Breast epithelium (tissue), 4 donors: ENCODE measurements around the gene TEC. TPM values are rescaled to one million over a fixed set of nuclear protein-coding genes. Genes with fewer than 3 reads are reported as not detected.
A peak's percentile ranks its signal among the peaks of the same experiment; 100 is the strongest.
"Not testable (repeated sequence)": the region's sequence is repeated elsewhere in the genome, so short reads cannot be mapped to it uniquely, and the experiment has no call there.

Experiments used
- DNase-seq, 2 donors: peaks; one replicate each; pipeline ENCODE4 v3.0.0-alpha.2; 2019; ENCODE audit warnings: low spot score in 2 of 2
- H3K27ac ChIP-seq, 2 donors: fragments of 200-600 bp; sonication (generic) in 1 of 2; one replicate each; pipeline ENCODE4 v1.5.1; 2016 to 2019; ENCODE audit warnings: mild to moderate bottlenecking in 1 of 2
- H3K27me3 ChIP-seq, 2 donors: fragments of 200-600 bp; sonication (generic) in 1 of 2; one replicate each; pipeline versions ENCODE4 v1.5.1 to v1.6.0; 2017 to 2019; ENCODE audit warnings: control low read depth in 1 of 2, mild to moderate bottlenecking in 1 of 2
- H3K36me3 ChIP-seq: fragments of 200-600 bp; one replicate; pipeline ENCODE4 v1.5.1; 2019
- H3K4me1 ChIP-seq, 2 donors: fragments of 200-600 bp; sonication (generic); one replicate each; pipeline ENCODE4 v1.5.1; 2016 to 2019; ENCODE audit warnings: control low read depth in 1 of 2
- H3K4me3 ChIP-seq, 3 donors: fragments of 200-600 bp; sonication (generic); 1 replicate in 2 of 3; 2 replicates in 1 of 3; pipeline ENCODE4 v1.5.1; 2016 to 2019; ENCODE audit warnings: mild to moderate bottlenecking in 3 of 3, moderate library complexity in 2 of 3
- H3K9me3 ChIP-seq, 2 donors: fragments of 200-600 bp; sonication (generic) in 1 of 2; one replicate each; pipeline ENCODE4 v1.5.1; 2016 to 2019; ENCODE audit warnings: control low read depth in 1 of 2
- CTCF ChIP-seq, 3 donors: fragments of 450-650 bp; IDR thresholded peaks; one replicate each; pipeline ENCODE4 v1.5.1; 2016 to 2017; ENCODE audit warnings: antibody characterized with exemption in 3 of 3, mild to moderate bottlenecking in 3 of 3, moderate library complexity in 3 of 3
- POLR2A ChIP-seq: fragments of 450-650 bp; IDR thresholded peaks from one replicate; pipeline ENCODE4 v1.6.1; 2016; ENCODE audit warnings: antibody characterized with exemption, mild to moderate bottlenecking, moderate library complexity
- POLR2AphosphoS5 ChIP-seq, 3 donors: sonication (generic); formaldehyde crosslinking; IDR thresholded peaks; one replicate each; pipeline ENCODE4 v1.6.1; 2017; ENCODE audit warnings: antibody characterized with exemption in 3 of 3
- intact Hi-C: fragments of 100-400 bp; cut with DNase I; formaldehyde crosslinking; loops from one replicate; pipeline ENCODE4 v1.15.1; 2023; ENCODE audit warnings: low total_unique reads
- total RNA-seq, 3 donors: library from RNA; depleted of rRNA; stranded (reverse); fragments of >200 nt; gene quantifications; one replicate each; pipeline ENCODE4 v1.1.0, GENCODE V29; 2016

The TEC gene
- 1 to 10 TPM; 2.9 to 5.4 (median 5.1) TPM for total RNA-seq

DNA sequence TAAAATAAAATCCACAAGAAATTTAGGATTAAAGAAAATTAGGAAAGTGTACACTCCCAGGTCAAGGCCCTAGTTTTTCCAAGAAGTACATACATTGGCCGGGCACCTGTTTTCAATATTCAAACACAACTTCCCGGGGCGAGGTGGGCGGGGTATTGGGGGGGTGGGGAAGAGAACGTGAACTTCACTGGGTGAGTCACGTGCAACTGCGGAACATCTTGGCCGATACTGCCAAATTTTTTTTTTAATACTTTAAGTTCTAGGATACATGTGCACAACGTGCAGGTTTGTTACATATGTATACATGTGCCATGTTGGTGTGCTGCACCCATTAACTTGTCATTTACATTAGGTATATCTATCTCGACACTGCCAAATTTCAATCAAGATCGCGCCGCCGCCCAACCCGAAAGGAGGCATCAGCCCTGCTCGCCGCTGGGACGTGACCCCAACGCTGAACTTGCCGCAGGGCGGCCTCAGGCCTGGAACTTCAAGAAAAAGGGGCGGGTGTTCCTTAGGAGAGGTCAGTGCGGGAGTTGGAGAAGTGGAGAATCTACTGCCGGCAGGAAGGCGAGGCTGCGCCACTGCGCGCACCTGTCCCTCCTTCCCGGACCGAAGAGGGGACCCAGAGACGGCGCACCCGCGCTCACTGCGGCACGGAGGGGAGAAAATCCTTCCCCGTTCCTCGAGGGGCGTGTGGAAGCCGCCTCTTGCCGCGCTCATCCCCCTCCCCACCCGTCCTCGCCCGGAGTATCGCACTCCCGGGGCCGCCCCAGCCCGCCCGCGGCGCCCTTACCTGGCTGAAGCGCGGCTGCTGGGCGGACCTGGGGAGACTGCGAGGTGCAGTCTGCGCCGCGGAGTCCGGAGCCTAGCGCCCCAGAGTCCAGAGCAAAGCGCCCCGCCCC is at the start of gene TEC:
Gene TEC (minus strand): TSS at position 883 of the 905 bp plus-strand sequence. CDS start 41,224 bp downstream, outside the sequence.
- TF ChIP-seq CTCF (IDR thresholded peaks at IDR 0.05) (no peak), POLR2AphosphoS5 (IDR thresholded peaks at IDR 0.05) (peak in 2 of 3 donors; percentile 25 to 38)
- Histone ChIP-seq H3K9me3 (no peaks in the 10 kb centered on the region), H3K4me3 (peak within 1 kb of the TSS; percentile 87 to 98 (median 94)), H3K27ac (peak within 1 kb of the TSS; percentile 86 to 95), H3K4me1 (no peaks in the 10 kb centered on the region), H3K27me3 (no peaks in the 10 kb centered on the region), H3K36me3 (no peaks in the 10 kb centered on the region)
- intact Hi-C loops = no loop called here
- DNase-seq = peak in 1 of 2 donors; percentile 35

- Histone ChIP-seq H3K9me3 (no peaks in the 10 kb centered on the region), H3K4me3 (no peak overlapping the region), H3K27ac (no peak overlapping the region), H3K27me3 (no peaks in the 10 kb centered on the region), H3K36me3 (no peaks in the 10 kb centered on the region), H3K4me1 (no peaks in the 10 kb centered on the region)
- intact Hi-C loops = no loop called here
- TF ChIP-seq POLR2AphosphoS5 (IDR thresholded peaks at IDR 0.05) = no peak
- TF ChIP-seq CTCF (IDR thresholded peaks at IDR 0.05) = peak in 2 of 3 donors; percentile 42 to 45
- TF ChIP-seq POLR2A = no peak
- DNase-seq = no peak
These were observed 46.3 kb upstream of the TEC start for GRCh38 chr4:48315728-48316630.

DNA sequence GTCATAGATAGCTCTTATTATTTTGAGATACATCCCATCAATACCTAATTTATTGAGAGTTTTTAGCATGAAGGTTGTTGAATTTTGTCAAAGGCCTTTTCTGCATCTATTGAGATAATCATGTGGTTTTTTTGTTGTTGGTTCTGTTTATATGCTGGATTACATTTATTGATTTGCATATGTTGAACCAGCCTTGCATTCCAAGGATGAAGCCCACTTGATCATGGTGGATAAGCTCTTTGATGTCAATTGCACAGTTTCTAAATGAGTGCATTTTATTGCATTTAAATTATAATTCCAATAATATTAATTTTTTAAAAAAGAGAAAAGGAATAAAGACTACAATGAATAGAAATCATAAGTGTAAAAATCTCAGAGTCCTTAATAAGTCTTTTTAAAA is 45.1 kb upstream of the TEC start:
- H3K27me3 ChIP-seq, DNase-seq, H3K36me3 ChIP-seq, H3K9me3 ChIP-seq, H3K27ac ChIP-seq, H3K4me3 ChIP-seq, intact Hi-C loops, H3K4me1 ChIP-seq: not testable (repeated sequence)

DNA sequence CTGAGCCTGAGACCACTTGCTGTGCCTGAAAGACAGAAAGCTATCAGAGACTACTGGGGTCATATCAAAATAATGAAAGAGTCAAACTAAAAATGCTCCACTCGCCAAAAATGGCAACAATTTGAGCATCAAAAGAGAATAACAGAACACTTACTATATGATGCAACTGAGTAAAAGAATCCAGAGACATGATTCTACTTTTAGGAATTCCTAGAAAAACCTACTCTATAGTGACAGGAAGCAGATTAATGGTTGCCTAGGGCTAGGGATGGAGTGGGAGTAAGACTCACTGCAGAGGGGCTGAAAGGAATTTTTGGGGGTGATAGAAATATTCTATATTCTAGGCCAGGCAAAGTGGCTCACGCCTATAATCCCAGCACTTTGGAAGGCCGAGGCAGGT is 42.3 kb upstream of the TEC start:
- no peaks in the 10 kb centered on the region for H3K27me3 ChIP-seq
- H3K9me3 ChIP-seq = no peaks in the 10 kb centered on the region
- intact Hi-C loops = no loop called here
- TF ChIP-seq POLR2A = no peak
- TF ChIP-seq POLR2AphosphoS5 (IDR thresholded peaks at IDR 0.05) = no peak
- TF ChIP-seq CTCF (IDR thresholded peaks at IDR 0.05) = no peak
- H3K36me3 ChIP-seq = no peaks in the 10 kb centered on the region
- no peaks in the 10 kb centered on the region for H3K4me1 ChIP-seq
- H3K4me3 ChIP-seq = no peak overlapping the region
- DNase-seq = no peak
- no peak overlapping the region for H3K27ac ChIP-seq

DNA sequence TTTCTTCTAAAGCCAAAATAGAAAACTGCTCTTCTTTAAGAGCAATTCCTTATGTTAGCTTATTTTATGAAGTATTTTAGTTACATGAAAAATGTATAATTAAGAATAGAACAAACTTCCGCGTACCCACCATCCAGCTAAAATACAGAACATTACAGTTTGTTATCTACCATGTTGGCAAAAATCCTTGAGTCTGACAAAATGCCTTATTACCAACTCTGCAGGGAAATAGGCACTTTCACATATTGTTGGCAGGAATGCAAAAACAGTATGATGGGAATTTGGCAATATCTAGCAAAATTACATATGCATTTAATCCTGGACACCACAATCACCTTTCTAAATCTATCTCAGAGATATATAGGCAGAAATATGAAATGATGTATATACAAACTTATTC is 39.3 kb upstream of the TEC start:
- Histone ChIP-seq H3K9me3 (no peaks in the 10 kb centered on the region), H3K27me3 (no peaks in the 10 kb centered on the region), H3K36me3 (no peaks in the 10 kb centered on the region), H3K4me1 (no peaks in the 10 kb centered on the region), H3K4me3 (no peak overlapping the region), H3K27ac (no peak overlapping the region)
- no peak for DNase-seq
- TF ChIP-seq POLR2A = no peak
- TF ChIP-seq CTCF (IDR thresholded peaks at IDR 0.05) = no peak
- no peak for TF ChIP-seq POLR2AphosphoS5 (IDR thresholded peaks at IDR 0.05)
- intact Hi-C loops = no loop called here
